Measurements from ENCODE around the gene ARIH2. TPM values are rescaled to one million over a fixed set of nuclear protein-coding genes. Genes with fewer than 3 reads are reported as not detected.

Gene ARIH2
- total and polyA plus RNA-seq, 2 of the 4 experiments (the other 2 are of a cell fraction): 62.3 to 93.7 TPM

- H3K27ac ChIP-seq (ENCODE audit: insufficient read depth, low read length): no peak overlapping the region
- H3K4me2 ChIP-seq (ENCODE audit: low read depth, low read length): no peak overlapping the region
- H3K4ac ChIP-seq (ENCODE audit: low read depth, low read length): no peak overlapping the region
- H3K18ac ChIP-seq (ENCODE audit: low read depth, low read length): no peak overlapping the region
- H3K27me3 ChIP-seq (ENCODE audit: control insufficient read depth, insufficient read depth, low read length): no peaks in the 10 kb centered on the region
- H4K5ac ChIP-seq (ENCODE audit: low read depth, low read length): no peak overlapping the region
- H3K36me3 ChIP-seq (ENCODE audit: control insufficient read depth, insufficient read depth, low read length): peaks cover 49% of the 10 kb centered on the region
- no peak overlapping the region for H4K8ac ChIP-seq (ENCODE audit: low read depth in 2 of 2, low read length in 2 of 2)
- H2AK9ac ChIP-seq (replicated peaks; ENCODE audit: low read depth, low read length, poor library complexity): no peak overlapping the region
- TSS peak; percentile 28 for BruUV-seq (replicated peaks)
- no CpG with 5 or more reads among the region's 3 CpGs for WGBS, 2 experiments (ENCODE audit: extremely low coverage in 2 of 2, insufficient read length in 1 of 2)
- ATAC-seq (ENCODE audit: low read depth): no peak
- TF ChIP-seq, protein P1, sequence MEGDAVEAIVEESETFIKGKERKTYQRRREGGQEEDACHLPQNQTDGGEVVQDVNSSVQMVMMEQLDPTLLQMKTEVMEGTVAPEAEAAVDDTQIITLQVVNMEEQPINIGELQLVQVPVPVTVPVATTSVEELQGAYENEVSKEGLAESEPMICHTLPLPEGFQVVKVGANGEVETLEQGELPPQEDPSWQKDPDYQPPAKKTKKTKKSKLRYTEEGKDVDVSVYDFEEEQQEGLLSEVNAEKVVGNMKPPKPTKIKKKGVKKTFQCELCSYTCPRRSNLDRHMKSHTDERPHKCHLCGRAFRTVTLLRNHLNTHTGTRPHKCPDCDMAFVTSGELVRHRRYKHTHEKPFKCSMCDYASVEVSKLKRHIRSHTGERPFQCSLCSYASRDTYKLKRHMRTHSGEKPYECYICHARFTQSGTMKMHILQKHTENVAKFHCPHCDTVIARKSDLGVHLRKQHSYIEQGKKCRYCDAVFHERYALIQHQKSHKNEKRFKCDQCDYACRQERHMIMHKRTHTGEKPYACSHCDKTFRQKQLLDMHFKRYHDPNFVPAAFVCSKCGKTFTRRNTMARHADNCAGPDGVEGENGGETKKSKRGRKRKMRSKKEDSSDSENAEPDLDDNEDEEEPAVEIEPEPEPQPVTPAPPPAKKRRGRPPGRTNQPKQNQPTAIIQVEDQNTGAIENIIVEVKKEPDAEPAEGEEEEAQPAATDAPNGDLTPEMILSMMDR (conservative IDR thresholded peaks at IDR 0.05; ENCODE audit: low read depth, low read length): no peak
- no peak for TF ChIP-seq MXI1 (IDR thresholded peaks at IDR 0.05; ENCODE audit: borderline replicate concordance, low read depth, low read length)
- TF ChIP-seq, protein P2, sequence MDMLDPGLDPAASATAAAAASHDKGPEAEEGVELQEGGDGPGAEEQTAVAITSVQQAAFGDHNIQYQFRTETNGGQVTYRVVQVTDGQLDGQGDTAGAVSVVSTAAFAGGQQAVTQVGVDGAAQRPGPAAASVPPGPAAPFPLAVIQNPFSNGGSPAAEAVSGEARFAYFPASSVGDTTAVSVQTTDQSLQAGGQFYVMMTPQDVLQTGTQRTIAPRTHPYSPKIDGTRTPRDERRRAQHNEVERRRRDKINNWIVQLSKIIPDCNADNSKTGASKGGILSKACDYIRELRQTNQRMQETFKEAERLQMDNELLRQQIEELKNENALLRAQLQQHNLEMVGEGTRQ (IDR thresholded peaks at IDR 0.05; ENCODE audit: low read depth, low read length): no peak
- TF ChIP-seq RFX5 (IDR thresholded peaks at IDR 0.05; ENCODE audit: low read depth, low read length): no peak
- TF ChIP-seq RCOR1 (IDR thresholded peaks at IDR 0.05; ENCODE audit: insufficient replicate concordance, low read length): no peak
- no peak for TF ChIP-seq NFE2L2 (IDR thresholded peaks at IDR 0.05; ENCODE audit: low read depth, low read length)
- no peak for TF ChIP-seq MAFK (IDR thresholded peaks at IDR 0.05; ENCODE audit: low read depth, low read length)
- TF ChIP-seq RAD21 (IDR thresholded peaks at IDR 0.05; ENCODE audit: low read length): no peak
- no peak for TF ChIP-seq SMC3 (IDR thresholded peaks at IDR 0.05; ENCODE audit: low read depth, low read length)
- no peak for TF ChIP-seq MAZ (IDR thresholded peaks at IDR 0.05; ENCODE audit: borderline replicate concordance, low read depth, low read length)
- TF ChIP-seq CHD1 (IDR thresholded peaks at IDR 0.05; ENCODE audit: low read depth, low read length): no peak
- TF ChIP-seq FOS (IDR thresholded peaks at IDR 0.05; ENCODE audit: low read depth, low read length): no peak
- no peak for TF ChIP-seq CEBPB (IDR thresholded peaks at IDR 0.05; ENCODE audit: low read depth, low read length)
- TF ChIP-seq POLR2A (IDR thresholded peaks at IDR 0.05; ENCODE audit: low read depth, low read length): no peak
- TF ChIP-seq BHLHE40 (IDR thresholded peaks at IDR 0.05; ENCODE audit: low read depth, low read length): no peak
- TF ChIP-seq, protein P3, sequence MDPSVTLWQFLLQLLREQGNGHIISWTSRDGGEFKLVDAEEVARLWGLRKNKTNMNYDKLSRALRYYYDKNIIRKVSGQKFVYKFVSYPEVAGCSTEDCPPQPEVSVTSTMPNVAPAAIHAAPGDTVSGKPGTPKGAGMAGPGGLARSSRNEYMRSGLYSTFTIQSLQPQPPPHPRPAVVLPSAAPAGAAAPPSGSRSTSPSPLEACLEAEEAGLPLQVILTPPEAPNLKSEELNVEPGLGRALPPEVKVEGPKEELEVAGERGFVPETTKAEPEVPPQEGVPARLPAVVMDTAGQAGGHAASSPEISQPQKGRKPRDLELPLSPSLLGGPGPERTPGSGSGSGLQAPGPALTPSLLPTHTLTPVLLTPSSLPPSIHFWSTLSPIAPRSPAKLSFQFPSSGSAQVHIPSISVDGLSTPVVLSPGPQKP (IDR thresholded peaks at IDR 0.05; ENCODE audit: borderline replicate concordance, low read depth, low read length): no peak
- H3K9ac ChIP-seq (ENCODE audit: low read depth, low read length): no peak overlapping the region
- no peak overlapping the region for H2BK120ac ChIP-seq (ENCODE audit: low read depth, low read length)
- H3K4me3 ChIP-seq (ENCODE audit: insufficient read depth, low read depth, low read length): no peak overlapping the region
- H2BK20ac ChIP-seq (ENCODE audit: low read depth, low read length): no peak overlapping the region
- H3K4me1 ChIP-seq (ENCODE audit: control insufficient read depth, insufficient read depth, low read length): peaks cover 5% of the 10 kb centered on the region
- DNase-seq: no peak
- H3K9me3 ChIP-seq (ENCODE audit: control insufficient read depth, insufficient read depth, low read length): no peaks in the 10 kb centered on the region
- peaks cover 20% of the 10 kb centered on the region for H4K20me1 ChIP-seq (ENCODE audit: insufficient read depth, low read length)
- H2AFZ ChIP-seq (replicated peaks; ENCODE audit: low read length, poor library complexity): no peak overlapping the region
- H3K23ac ChIP-seq (ENCODE audit: low read depth, low read length): no peak overlapping the region
- H3K14ac ChIP-seq (replicated peaks; ENCODE audit: low read depth, low read length): no peak overlapping the region
- dilution Hi-C loops (cut with HindIII; ENCODE audit: low sequenced_read_pairs, unreplicated experiment): no loop called here
- in situ Hi-C loops (cut with MboI; ENCODE audit: low sequenced_read_pairs): no loop called here
- ChIA-PET CTCF (no interaction called here), POLR2A (ENCODE audit: unreplicated experiment) (no interaction called here)
- no peak overlapping the region for H2BK15ac ChIP-seq (ENCODE audit: low read depth, low read length)
- H2BK5ac ChIP-seq (ENCODE audit: low read depth, low read length, poor library complexity, severe bottlenecking): no peak overlapping the region
- no peak overlapping the region for H2AK5ac ChIP-seq (ENCODE audit: low read depth, low read length)
- intact Hi-C loops (cut with micrococcal nuclease): no loop called here
- no peak overlapping the region for H4K91ac ChIP-seq (ENCODE audit: insufficient read depth, low read depth, low read length)
- peaks cover 32% of the 10 kb centered on the region for H3K9me1 ChIP-seq (ENCODE audit: insufficient read depth, low read length)
- no peak overlapping the region for H3K56ac ChIP-seq (ENCODE audit: extremely low read depth, insufficient read depth, low read length)
- H3K79me1 ChIP-seq (ENCODE audit: low read depth in 1 of 2, low read length in 2 of 2): peaks cover 31 to 69% of the 10 kb centered on the region in 2 experiments
Observed at GRCh38 chr3:49026536-49026935, 107.9 kb downstream of the ARIH2 start.

Measured in IMR-90 (cell line).